ENCODE results near the gene IGHMBP2.

Gene IGHMBP2

GRCh38 chr11:68938816-68939582 lies 35.3 kb downstream of the IGHMBP2 start:
- in situ Hi-C loops (cut with MboI; ENCODE audit: low sequenced_read_pairs) = no loop called here

- in situ Hi-C loops (cut with MboI; ENCODE audit: low sequenced_read_pairs) = no loop called here
These were observed 36.2 kb downstream of the IGHMBP2 start for GRCh38 chr11:68939583-68940555.

DNA sequence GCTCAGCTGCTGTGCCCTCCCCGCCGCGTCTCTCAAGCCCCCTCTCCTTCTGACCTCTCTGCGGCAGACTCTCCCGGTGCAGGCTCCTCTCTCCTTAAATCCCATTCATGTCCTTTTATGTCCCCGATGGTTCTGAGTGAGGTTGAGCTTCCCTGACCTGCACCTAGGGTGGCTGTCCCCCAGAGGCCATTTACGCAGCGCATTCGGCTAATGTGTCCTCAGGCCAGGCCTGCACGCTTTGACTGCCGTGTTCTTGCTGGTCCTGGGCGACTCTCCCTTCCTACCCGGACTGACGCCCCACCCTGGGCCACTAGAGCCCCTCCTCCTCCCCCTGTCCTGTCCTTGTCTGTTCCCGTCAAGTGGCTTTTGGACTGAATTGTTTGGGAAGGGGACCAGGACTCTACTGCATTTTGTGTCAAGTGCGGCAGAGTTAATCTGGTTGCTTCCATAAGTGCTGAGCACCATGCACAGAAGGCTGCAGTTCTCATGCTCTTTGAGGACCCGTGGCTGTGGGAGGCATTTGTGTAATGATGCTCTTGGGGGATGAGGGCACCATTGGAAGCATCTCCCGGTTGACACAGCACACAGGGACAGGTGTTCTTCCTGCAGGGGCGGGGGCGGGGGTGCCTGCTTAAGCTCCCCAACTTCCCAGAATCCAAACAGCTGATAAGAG lies 37.1 kb downstream of the IGHMBP2 start:
- in situ Hi-C loops (cut with MboI; ENCODE audit: low sequenced_read_pairs) = no loop called here

DNA sequence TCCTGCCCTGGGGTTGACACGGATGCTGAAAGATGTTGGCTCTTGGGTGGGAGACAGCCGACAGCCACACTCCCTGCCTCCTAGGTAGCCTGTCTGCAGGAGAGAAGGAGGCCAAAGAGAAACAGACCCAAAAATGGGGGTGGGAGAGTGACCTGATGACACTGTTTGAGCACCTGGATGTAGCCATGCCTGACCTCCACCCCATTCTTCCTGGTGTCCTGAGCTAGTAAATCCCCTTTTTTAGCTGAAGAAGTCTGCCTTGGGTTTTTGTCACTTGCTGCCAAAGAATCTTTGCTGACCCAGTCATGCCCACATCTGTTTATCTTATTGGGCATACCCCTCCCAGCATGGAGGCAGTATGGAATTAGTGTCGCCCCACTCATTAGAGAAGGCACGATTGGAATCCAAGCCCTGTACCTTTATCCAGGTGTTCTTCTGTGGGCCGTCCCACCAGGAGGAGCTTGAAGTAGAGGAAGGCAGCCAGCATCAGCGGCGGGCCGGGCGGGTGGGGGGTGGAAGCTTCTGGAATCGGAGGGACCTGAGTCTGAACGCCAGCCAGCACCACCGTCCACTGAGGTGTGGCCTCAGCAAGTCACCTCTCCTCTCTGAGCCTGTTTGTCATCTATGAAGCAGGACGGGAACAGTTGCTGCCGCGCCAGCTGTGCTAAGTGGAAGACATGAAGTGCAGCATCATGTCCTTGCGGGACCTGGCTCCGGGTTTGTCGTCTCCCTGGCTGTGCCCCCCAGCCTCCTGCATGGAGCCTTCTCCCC lies 37.8 kb downstream of the IGHMBP2 start:
- in situ Hi-C loops (cut with MboI; ENCODE audit: low sequenced_read_pairs) = no loop called here

- in situ Hi-C loops (cut with MboI; ENCODE audit: low sequenced_read_pairs) = no loop called here
These were observed 38.5 kb downstream of the IGHMBP2 start for GRCh38 chr11:68942095-68942620.

DNA sequence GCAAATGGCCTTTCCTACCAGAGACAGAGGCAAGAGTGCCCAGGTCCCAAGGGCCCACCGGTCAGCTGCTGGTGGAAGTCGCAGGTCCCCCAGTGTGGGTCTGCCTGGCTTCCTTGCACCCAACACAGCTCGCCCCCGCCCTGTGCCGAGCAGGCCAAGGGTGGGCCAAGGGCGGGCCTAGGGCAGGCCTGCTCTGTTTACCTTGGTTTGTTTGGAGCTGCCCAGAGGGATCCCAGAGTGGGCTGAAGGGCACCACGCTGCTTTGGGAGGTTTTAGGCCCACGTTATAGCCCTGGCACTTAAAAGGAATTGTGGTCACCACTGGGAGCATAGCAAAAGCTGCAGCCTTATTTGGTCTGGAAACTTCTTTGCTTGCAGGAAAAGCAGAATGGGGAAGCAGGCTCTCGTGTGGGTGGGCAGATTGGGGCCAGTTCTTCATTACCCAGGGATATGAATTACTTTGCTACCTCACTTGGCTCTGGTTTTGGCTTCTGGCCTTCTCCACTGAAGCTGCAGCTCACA lies 39.1 kb downstream of the IGHMBP2 start:
- in situ Hi-C loops (cut with MboI; ENCODE audit: low sequenced_read_pairs) = no loop called here

GRCh38 chr11:68946416-68947090 lies 42.9 kb downstream of the IGHMBP2 start:
- in situ Hi-C loops (cut with MboI; ENCODE audit: low sequenced_read_pairs) = no loop called here

- in situ Hi-C loops (cut with MboI; ENCODE audit: low sequenced_read_pairs) = no loop called here
These were observed 43.5 kb downstream of the IGHMBP2 start for GRCh38 chr11:68947151-68947550.

GRCh38 chr11:68948496-68948895 lies 44.8 kb downstream of the IGHMBP2 start:
- in situ Hi-C loops (cut with MboI; ENCODE audit: low sequenced_read_pairs) = no loop called here

DNA sequence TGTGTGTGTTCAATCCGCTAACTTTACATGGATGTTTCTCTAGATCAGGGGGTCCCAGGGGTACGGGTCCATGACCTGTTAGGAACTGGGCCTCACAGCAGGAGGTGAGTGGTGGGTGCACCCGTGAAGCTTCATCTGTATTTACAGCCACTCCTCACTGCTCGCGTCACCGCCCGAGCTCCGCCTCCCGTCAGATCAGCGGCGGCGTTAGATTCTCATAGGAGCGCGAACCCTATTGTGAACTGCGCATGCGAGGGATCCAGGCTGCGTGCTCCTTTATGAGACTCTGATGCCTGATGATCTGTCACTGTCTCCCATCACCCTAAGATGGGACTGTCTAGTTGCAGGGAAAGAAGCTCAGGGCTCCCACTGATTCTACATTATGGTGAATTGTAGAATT lies 45.2 kb downstream of the IGHMBP2 start:
- in situ Hi-C loops (cut with MboI; ENCODE audit: low sequenced_read_pairs) = no loop called here

GRCh38 chr11:68950270-68950669 lies 46.6 kb downstream of the IGHMBP2 start:
- in situ Hi-C loops (cut with MboI; ENCODE audit: low sequenced_read_pairs) = no loop called here

DNA sequence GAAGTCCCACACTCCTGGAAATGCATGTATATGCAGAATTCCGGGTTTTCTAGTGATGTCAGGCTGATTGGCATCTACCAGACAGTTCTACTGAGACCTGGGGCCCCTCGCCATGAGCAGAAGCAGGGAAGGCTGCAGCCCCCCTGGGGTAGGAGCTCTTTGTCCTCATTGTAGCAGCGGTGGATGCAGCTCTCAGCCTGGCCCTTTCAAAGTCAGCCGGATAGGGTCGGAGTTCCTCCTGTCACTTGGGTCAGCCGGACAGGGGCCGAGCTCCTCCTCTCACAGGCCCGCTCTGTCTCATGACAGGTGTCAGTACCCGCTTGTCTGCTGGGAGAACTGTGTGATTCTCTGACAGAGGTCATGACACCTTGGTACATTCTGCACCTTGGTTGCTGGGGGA lies 47.1 kb downstream of the IGHMBP2 start:
- in situ Hi-C loops (cut with MboI; ENCODE audit: low sequenced_read_pairs) = no loop called here

GRCh38 chr11:68954836-68955606 lies 51.3 kb downstream of the IGHMBP2 start:
- in situ Hi-C loops (cut with MboI; ENCODE audit: low sequenced_read_pairs) = no loop called here

DNA sequence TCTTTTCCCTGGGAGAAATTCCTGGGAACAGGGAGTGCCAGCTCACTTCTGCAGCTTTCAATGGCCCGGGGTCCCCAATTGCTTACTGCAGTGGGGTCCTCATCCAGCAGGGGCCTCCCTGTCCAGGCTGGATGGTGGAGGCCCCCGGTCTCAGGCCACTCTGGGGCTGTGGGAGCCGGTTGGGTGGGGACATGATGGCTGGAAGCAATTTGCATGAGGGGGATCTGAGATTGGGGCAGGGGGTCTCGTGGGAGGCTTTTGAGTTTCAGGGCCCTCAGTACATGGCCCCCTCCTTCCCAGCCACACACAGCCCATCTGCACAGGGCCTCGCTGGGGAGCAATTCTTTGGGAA lies 51.9 kb downstream of the IGHMBP2 start:
- in situ Hi-C loops (cut with MboI; ENCODE audit: low sequenced_read_pairs) = no loop called here

GRCh38 chr11:68956142-68956541 lies 52.5 kb downstream of the IGHMBP2 start:
- in situ Hi-C loops (cut with MboI; ENCODE audit: low sequenced_read_pairs) = no loop called here

- in situ Hi-C loops (cut with MboI; ENCODE audit: low sequenced_read_pairs) = no loop called here
These were observed 53.0 kb downstream of the IGHMBP2 start for GRCh38 chr11:68956547-68957254.

DNA sequence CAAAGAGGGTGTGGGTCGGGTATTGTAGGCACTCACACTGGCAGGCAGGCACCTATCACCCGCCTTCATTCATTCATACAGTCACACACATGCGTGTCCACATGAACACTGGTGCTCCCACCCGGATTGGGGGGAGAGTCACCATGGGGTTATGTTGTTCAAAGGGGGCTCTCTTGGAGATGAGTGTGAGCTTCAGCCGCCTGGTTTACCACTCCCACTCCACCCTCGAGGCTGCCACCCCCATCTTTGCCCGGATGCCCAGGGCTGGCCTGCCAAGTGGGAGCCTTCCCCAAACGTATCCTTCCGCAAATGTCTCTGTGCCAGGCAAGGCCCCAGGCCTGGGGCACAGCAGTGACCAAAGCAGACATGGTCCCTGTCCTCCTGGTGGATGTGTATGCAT lies 54.5 kb downstream of the IGHMBP2 start:
- in situ Hi-C loops (cut with MboI; ENCODE audit: low sequenced_read_pairs) = no loop called here
